ENCODE measurements around the gene WWOX.

DNA sequence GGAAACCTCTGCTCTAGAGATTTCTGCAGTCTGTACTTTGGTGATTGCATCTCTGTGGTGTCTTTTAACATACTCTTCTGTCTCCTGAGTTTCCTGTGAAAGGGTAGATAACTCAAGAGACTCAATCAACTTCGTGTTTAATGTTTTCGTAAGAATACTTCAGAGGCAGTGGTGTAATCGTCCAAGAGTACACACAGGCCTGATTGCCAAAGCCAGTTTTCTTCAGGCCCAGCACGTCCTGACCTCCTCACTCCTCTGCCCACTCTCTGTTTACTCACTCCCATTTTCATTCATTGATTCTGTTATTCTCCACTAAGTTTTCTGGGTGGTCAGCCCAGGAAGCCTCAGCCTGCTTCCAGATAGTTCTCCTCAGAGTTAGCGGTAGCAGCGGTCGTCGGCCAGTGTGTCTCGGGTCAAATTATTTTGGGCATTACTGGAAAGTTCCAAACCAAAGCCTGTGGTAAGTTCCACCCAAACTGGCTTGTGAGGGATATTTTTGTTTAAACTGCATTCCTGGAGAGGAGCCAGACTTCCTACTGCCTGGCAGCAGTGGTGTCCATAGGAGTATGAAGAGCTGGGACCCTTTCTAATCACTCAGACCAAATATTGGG, 293.2 kb downstream of the WWOX start:
- TF ChIP-seq, protein P1, sequence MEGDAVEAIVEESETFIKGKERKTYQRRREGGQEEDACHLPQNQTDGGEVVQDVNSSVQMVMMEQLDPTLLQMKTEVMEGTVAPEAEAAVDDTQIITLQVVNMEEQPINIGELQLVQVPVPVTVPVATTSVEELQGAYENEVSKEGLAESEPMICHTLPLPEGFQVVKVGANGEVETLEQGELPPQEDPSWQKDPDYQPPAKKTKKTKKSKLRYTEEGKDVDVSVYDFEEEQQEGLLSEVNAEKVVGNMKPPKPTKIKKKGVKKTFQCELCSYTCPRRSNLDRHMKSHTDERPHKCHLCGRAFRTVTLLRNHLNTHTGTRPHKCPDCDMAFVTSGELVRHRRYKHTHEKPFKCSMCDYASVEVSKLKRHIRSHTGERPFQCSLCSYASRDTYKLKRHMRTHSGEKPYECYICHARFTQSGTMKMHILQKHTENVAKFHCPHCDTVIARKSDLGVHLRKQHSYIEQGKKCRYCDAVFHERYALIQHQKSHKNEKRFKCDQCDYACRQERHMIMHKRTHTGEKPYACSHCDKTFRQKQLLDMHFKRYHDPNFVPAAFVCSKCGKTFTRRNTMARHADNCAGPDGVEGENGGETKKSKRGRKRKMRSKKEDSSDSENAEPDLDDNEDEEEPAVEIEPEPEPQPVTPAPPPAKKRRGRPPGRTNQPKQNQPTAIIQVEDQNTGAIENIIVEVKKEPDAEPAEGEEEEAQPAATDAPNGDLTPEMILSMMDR (IDR thresholded peaks at IDR 0.05; ENCODE audit: poor library complexity) = no peak
- TF ChIP-seq EZH2phosphoT487 (IDR thresholded peaks at IDR 0.05; ENCODE audit: low read depth, severe bottlenecking, unreplicated experiment) = no peak

Measured in hepatocyte (in vitro differentiated cells).